Esophagus squamous epithelium (tissue), 4 donors: ENCODE measurements around the gene MIPOL1.

ENCODE experiments used
- CTCF ChIP-seq, 6 experiments: fragments of 450-650 bp in 4 of 6; fragments of 200-600 bp in 2 of 6; sonication (generic) in 2 of 6; IDR thresholded peaks; one replicate each; pipeline ENCODE4 v1.5.1; 2016 to 2019; ENCODE audit warnings: antibody characterized with exemption in 6 of 6, mild to moderate bottlenecking in 4 of 6, moderate library complexity in 4 of 6
- POLR2A ChIP-seq, 4 donors: fragments of 450-650 bp; IDR thresholded peaks; one replicate each; pipeline ENCODE4 v1.6.1; 2017; ENCODE audit warnings: antibody characterized with exemption in 4 of 4, mild to moderate bottlenecking in 4 of 4, moderate library complexity in 3 of 4

GRCh38 chr14:37210448-37210847, 12.7 kb downstream of the MIPOL1 start:
- TF ChIP-seq POLR2A (IDR thresholded peaks at IDR 0.05) (no peak), CTCF (IDR thresholded peaks at IDR 0.05) (no peak)
